ENCODE measurements around the gene BRME1.
A peak's percentile ranks its signal among the peaks of the same experiment; 100 is the strongest.

BRME1 gene

DNA sequence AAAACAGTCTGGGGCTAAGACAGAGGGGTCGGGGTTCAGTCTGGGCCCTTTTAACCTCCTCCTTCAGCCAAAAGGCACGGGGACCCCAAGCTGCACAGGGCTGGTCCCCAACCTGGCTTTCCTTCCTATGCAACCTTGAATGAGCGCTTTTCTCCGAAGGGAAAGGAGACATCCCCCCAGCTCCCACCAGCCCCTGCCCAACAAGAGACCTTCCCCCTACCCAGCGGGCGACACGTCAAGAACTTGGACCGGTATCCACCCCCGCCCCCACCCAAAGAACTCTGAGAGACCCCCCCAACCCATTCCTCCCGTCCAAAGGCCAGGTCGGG, 64.0 kb downstream of the BRME1 start:
- Histone ChIP-seq H3K9me3 (ENCODE audit: insufficient read depth, low read length, severe bottlenecking) (no peaks in the 10 kb centered on the region), H4K20me1 (ENCODE audit: insufficient read depth, low read length) (no peaks in the 10 kb centered on the region), H3K27me3 (ENCODE audit: insufficient read depth, low read length, poor library complexity) (peaks cover 23% of the 10 kb centered on the region), H3K9ac (ENCODE audit: low read depth, low read length) (peak overlapping the region; percentile 59; the same call in 1 of the 2 replicates), H3K4me2 (ENCODE audit: insufficient read depth, low read length) (peak overlapping the region; percentile 82), H2AFZ (ENCODE audit: low read depth, low read length) (no peak overlapping the region), H3K36me3 (ENCODE audit: insufficient read depth, low read length) (no peaks in the 10 kb centered on the region), H3K27ac (ENCODE audit: low read length) (no peak overlapping the region), H3K4me1 (ENCODE audit: insufficient read depth, low read length) (peaks cover 32% of the 10 kb centered on the region), H3K4me3 (ENCODE audit: low read depth in 1 of 2, low read length in 2 of 2) (peak overlapping the region in 1 of 2 experiments; percentile 59; a peak in 2 of 4 replicates), H3K79me2 (ENCODE audit: insufficient read depth, low read length) (no peaks in the 10 kb centered on the region)
- no peak for TF ChIP-seq EZH2 (IDR thresholded peaks at IDR 0.05; ENCODE audit: borderline replicate concordance, low read depth, low read length, severe bottlenecking)
- TF ChIP-seq, protein P1, sequence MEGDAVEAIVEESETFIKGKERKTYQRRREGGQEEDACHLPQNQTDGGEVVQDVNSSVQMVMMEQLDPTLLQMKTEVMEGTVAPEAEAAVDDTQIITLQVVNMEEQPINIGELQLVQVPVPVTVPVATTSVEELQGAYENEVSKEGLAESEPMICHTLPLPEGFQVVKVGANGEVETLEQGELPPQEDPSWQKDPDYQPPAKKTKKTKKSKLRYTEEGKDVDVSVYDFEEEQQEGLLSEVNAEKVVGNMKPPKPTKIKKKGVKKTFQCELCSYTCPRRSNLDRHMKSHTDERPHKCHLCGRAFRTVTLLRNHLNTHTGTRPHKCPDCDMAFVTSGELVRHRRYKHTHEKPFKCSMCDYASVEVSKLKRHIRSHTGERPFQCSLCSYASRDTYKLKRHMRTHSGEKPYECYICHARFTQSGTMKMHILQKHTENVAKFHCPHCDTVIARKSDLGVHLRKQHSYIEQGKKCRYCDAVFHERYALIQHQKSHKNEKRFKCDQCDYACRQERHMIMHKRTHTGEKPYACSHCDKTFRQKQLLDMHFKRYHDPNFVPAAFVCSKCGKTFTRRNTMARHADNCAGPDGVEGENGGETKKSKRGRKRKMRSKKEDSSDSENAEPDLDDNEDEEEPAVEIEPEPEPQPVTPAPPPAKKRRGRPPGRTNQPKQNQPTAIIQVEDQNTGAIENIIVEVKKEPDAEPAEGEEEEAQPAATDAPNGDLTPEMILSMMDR (IDR thresholded peaks at IDR 0.05; ENCODE audit: borderline replicate concordance, extremely low read depth, low read length, poor library complexity, severe bottlenecking), result no peak
- DNase-seq (no peak), ATAC-seq (ENCODE audit: insufficient read depth, low read depth) (no peak)

DNA sequence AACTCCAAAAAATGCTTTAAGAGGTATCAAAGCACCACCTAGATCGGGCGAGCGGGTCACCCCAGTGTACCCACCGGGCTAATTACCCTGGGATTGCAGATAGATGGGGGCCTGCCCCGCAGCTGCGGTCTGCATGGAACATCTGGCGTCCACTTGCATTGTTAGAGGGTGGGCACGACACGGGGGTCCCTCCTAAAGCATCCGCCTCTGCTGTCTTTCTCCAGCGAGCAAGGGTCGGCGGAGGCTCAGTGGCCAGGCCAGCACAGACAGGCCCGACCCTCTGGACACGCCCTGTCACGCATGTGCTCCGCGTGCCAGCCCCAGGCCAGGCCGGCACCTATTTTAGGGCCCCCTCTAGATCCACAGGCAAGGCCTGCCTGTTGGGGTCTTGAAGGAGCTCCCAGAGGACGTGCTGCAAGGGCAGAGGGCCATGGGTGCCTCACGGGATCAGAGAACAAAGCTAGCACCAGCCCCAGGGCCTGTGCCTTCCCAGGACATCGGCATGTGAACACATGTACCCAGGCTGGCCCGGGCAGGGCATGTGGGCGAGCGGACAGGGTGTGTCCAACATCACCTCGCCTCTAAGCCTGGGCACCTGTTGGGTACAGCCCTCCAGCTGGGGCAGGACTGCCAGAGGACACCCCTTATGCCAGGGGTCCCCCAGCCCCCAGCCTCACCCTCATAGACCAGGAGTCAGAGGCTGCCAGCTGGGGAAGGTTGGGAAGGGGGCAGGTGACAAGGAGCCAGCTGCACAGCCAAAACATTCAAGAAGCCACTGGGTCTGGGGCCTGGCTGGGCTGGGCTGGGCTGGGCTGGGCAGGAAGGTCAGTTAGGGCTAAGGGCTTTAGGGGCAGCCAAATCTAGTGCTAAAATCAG, 64.6 kb downstream of the BRME1 start:
- DNase-seq (no peak), ATAC-seq (ENCODE audit: insufficient read depth, low read depth) (no peak)
- Histone ChIP-seq H3K4me2 (ENCODE audit: insufficient read depth, low read length) (no peak overlapping the region; the same call in 1 of the 2 replicates), H3K9me3 (ENCODE audit: insufficient read depth, low read length, severe bottlenecking) (no peaks in the 10 kb centered on the region), H3K4me3 (ENCODE audit: low read depth in 1 of 2, low read length in 2 of 2) (no peak overlapping the region), H4K20me1 (ENCODE audit: insufficient read depth, low read length) (no peaks in the 10 kb centered on the region), H3K27ac (ENCODE audit: low read length) (no peak overlapping the region), H3K79me2 (ENCODE audit: insufficient read depth, low read length) (no peaks in the 10 kb centered on the region), H3K9ac (ENCODE audit: low read depth, low read length) (no peak overlapping the region), H3K27me3 (ENCODE audit: insufficient read depth, low read length, poor library complexity) (peaks cover 23% of the 10 kb centered on the region), H3K36me3 (ENCODE audit: insufficient read depth, low read length) (no peaks in the 10 kb centered on the region), H3K4me1 (ENCODE audit: insufficient read depth, low read length) (peaks cover 32% of the 10 kb centered on the region), H2AFZ (ENCODE audit: low read depth, low read length) (no peak overlapping the region)
- TF ChIP-seq EZH2 (IDR thresholded peaks at IDR 0.05; ENCODE audit: borderline replicate concordance, low read depth, low read length, severe bottlenecking), result no peak
- TF ChIP-seq, protein P1 (IDR thresholded peaks at IDR 0.05; ENCODE audit: borderline replicate concordance, extremely low read depth, low read length, poor library complexity, severe bottlenecking), result no peak

DNA sequence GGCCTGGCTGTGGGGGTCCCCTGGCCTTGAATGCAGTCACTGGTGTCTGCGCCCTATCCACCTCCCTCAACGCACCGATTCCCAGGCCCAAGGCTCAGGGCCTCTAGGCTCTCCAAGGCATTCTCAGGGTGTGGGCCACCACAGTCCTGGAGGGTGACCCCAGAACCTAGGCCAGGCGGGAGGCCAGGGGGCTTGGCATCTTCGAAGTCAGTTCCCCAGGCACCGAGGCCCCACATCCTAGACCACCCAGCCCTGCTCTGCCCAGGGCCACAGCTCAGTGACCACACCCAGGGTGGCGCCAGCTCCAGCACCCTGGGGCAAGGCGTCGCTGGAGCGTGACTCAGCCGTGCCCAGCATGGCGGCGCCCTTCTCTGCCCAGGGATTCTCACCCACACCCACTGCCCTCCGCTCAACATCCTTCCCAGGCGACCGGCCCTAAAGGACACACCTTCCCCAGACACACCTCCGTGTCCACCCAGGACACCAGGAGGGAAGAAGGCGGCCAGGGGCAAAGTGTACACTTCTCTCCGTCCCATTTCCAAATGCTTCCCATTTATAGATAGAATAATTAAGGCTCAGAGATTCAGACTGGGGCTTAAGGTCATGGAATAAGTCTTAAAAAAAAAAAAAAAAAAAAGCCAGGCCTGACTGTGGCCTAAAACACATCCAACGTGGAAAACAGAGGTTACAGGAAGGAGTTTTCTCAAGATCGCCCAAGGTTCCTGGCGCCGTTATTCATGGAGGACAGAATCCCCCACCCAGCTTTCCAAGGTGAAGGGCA, 65.4 kb downstream of the BRME1 start:
- Histone ChIP-seq H3K27ac (ENCODE audit: low read length) (no peak overlapping the region), H3K9ac (ENCODE audit: low read depth, low read length) (no peak overlapping the region), H3K4me3 (ENCODE audit: low read depth in 1 of 2, low read length in 2 of 2) (no peak overlapping the region), H3K36me3 (ENCODE audit: insufficient read depth, low read length) (no peaks in the 10 kb centered on the region), H2AFZ (ENCODE audit: low read depth, low read length) (no peak overlapping the region), H3K9me3 (ENCODE audit: insufficient read depth, low read length, severe bottlenecking) (no peaks in the 10 kb centered on the region), H4K20me1 (ENCODE audit: insufficient read depth, low read length) (no peaks in the 10 kb centered on the region), H3K27me3 (ENCODE audit: insufficient read depth, low read length, poor library complexity) (peaks cover 23% of the 10 kb centered on the region), H3K4me2 (ENCODE audit: insufficient read depth, low read length) (no peak overlapping the region), H3K4me1 (ENCODE audit: insufficient read depth, low read length) (peaks cover 28% of the 10 kb centered on the region), H3K79me2 (ENCODE audit: insufficient read depth, low read length) (no peaks in the 10 kb centered on the region)
- ATAC-seq (ENCODE audit: insufficient read depth, low read depth) (no peak), DNase-seq (no peak)
- TF ChIP-seq, protein P1 (IDR thresholded peaks at IDR 0.05; ENCODE audit: borderline replicate concordance, extremely low read depth, low read length, poor library complexity, severe bottlenecking), result no peak
- no peak for TF ChIP-seq EZH2 (IDR thresholded peaks at IDR 0.05; ENCODE audit: borderline replicate concordance, low read depth, low read length, severe bottlenecking)
